Right lobe of liver (tissue), 6 donors: Measurements from ENCODE around the gene NTM. TPM values are rescaled to one million over a fixed set of nuclear protein-coding genes. Genes with fewer than 3 reads are reported as not detected.

ENCODE experiments used
- ATAC-seq, 4 donors: fragments of 200-7000 bp; cut with Tn5 transposase; one replicate each; pipeline ENCODE4 v1.9.1; 2020; ENCODE audit warnings: mild to moderate bottlenecking in 4 of 4, moderate library complexity in 4 of 4
- DNase-seq, 3 donors: peaks; one replicate each; pipeline ENCODE4 v3.0.0-alpha.2; 2020
- H3K27ac ChIP-seq, 3 donors: fragments of 200-600 bp; one replicate each; pipeline ENCODE4 v1.8.0; 2022
- H3K27me3 ChIP-seq, 2 donors: fragments of 200-600 bp; one replicate each; pipeline ENCODE4 v1.8.0; 2022
- H3K36me3 ChIP-seq, 4 donors: fragments of 200-600 bp; sonication (generic) in 1 of 4; one replicate each; pipeline versions ENCODE4 v1.5.1 to v1.8.0; 2017 to 2022; ENCODE audit warnings: control low read depth in 1 of 4
- H3K4me1 ChIP-seq, 4 donors: fragments of 200-600 bp; sonication (generic) in 1 of 4; one replicate each; pipeline versions ENCODE4 v1.5.1 to v1.8.0; 2017 to 2022; ENCODE audit warnings: control low read depth in 1 of 4
- H3K4me3 ChIP-seq, 3 donors: fragments of 200-600 bp; one replicate each; pipeline ENCODE4 v1.8.0; 2022
- H3K9me3 ChIP-seq, 4 donors: fragments of 200-600 bp; sonication (generic) in 1 of 4; one replicate each; pipeline versions ENCODE4 v1.5.1 to v1.8.0; 2017 to 2022; ENCODE audit warnings: control low read depth in 1 of 4
- CTCF ChIP-seq, 4 donors: fragments of 200-600 bp in 3 of 4; fragments of 450-650 bp in 1 of 4; IDR thresholded peaks; one replicate each; pipeline versions ENCODE4 v1.5.1 to v1.8.0; 2016 to 2022; ENCODE audit warnings: antibody characterized with exemption in 4 of 4, mild to moderate bottlenecking in 2 of 4
- POLR2A ChIP-seq: fragments of 450-650 bp; IDR thresholded peaks from one replicate; pipeline ENCODE4 v1.6.1; 2017; ENCODE audit warnings: antibody characterized with exemption, mild to moderate bottlenecking
- WGBS: methylation state at CpG from one replicate; pipeline ENCODE4 v1.1.6; 2018; ENCODE audit warnings: low coverage, low lambda C conversion rate; ENCODE audit not compliant: insufficient coverage; ENCODE audit errors: missing lambda C conversion rate; 5-methylcytosine and 5-hydroxymethylcytosine counted together
- intact Hi-C, 2 donors: fragments of 100-400 bp; cut with DNase I; formaldehyde crosslinking; loops; one replicate each; pipeline versions ENCODE4 v1.11.2 to v1.14.1; 2022
- total RNA-seq, 6 experiments: library from RNA; depleted of rRNA in 2 of 6; stranded (reverse); fragments of >200 nt in 2 of 6; fragmentation: NEBNext Ultra II Directional in 3 of 6; extraction: Animal tissue kit (Norgen Biotek cat#: 25700) in 3 of 6; gene quantifications; one replicate each; pipeline versions ENCODE4 v1.1.0 to v1.2.4, GENCODE V29; 2016 to 2023
- donor health status: DM: no; HTN: yes; CAD: no.
- donor health status: DM: no; HTN: no; CAD: no.
- donor health status: DM: no; HTN: no; CAD: no.
- donor health status: DM: no; HTN: yes; CAD: no.
- donor health status: DM: no; HTN: yes; CAD: no.

Gene NTM
- total RNA-seq, 6 experiments from 2014 or later: 0.35 TPM; not detected in 5

GRCh38 chr11:131418189-131418588 lies 47.8 kb downstream of the NTM start:
- Histone ChIP-seq H3K9me3 (no peaks in the 10 kb centered on the region), H3K36me3 (no peaks in the 10 kb centered on the region), H3K27me3 (no peaks in the 10 kb centered on the region), H3K4me3 (no peak overlapping the region), H3K27ac (no peak overlapping the region), H3K4me1 (no peaks in the 10 kb centered on the region)
- ATAC-seq: no peak
- 52% methylated on average over 4 of the region's 6 CpGs for WGBS
- DNase-seq: no peak
- TF ChIP-seq POLR2A (no peak), CTCF (IDR thresholded peaks at IDR 0.05) (no peak)
- intact Hi-C loops: no loop called here

GRCh38 chr11:131421066-131421855 lies 50.8 kb downstream of the NTM start:
- DNase-seq: no peak
- ATAC-seq: no peak
- H3K4me1 ChIP-seq: no peaks in the 10 kb centered on the region
- no peak overlapping the region for H3K4me3 ChIP-seq
- H3K27ac ChIP-seq: no peak overlapping the region
- no peaks in the 10 kb centered on the region for H3K36me3 ChIP-seq
- H3K9me3 ChIP-seq: no peaks in the 10 kb centered on the region
- TF ChIP-seq POLR2A: no peak
- no peak for TF ChIP-seq CTCF (IDR thresholded peaks at IDR 0.05)
- intact Hi-C loops: no loop called here
- WGBS: 71% methylated on average over 6 of the region's 10 CpGs
- H3K27me3 ChIP-seq: no peaks in the 10 kb centered on the region

- Histone ChIP-seq H3K27me3 (no peaks in the 10 kb centered on the region), H3K9me3 (no peaks in the 10 kb centered on the region), H3K4me1 (no peaks in the 10 kb centered on the region), H3K4me3 (no peak overlapping the region), H3K36me3 (no peaks in the 10 kb centered on the region), H3K27ac (no peak overlapping the region)
- no peak for TF ChIP-seq CTCF (IDR thresholded peaks at IDR 0.05)
- TF ChIP-seq POLR2A: no peak
- 6% methylated on average over 2 of the region's 3 CpGs for WGBS
- ATAC-seq (no peak), DNase-seq (no peak)
- intact Hi-C loops: no loop called here
These were observed 51.6 kb downstream of the NTM start for GRCh38 chr11:131422029-131422428.

- no peak overlapping the region for H3K27ac ChIP-seq
- H3K27me3 ChIP-seq: no peaks in the 10 kb centered on the region
- intact Hi-C loops: no loop called here
- DNase-seq (no peak), ATAC-seq (no peak)
- H3K9me3 ChIP-seq: no peaks in the 10 kb centered on the region
- TF ChIP-seq POLR2A: no peak
- TF ChIP-seq CTCF (IDR thresholded peaks at IDR 0.05): no peak
- no peaks in the 10 kb centered on the region for H3K4me1 ChIP-seq
- H3K36me3 ChIP-seq: no peaks in the 10 kb centered on the region
- WGBS: 5% methylated on average over 3 of the region's 4 CpGs
- no peak overlapping the region for H3K4me3 ChIP-seq
These were observed 52.1 kb downstream of the NTM start for GRCh38 chr11:131422496-131422895.
